ENCODE data around the gene ITSN1. TPM values are rescaled to one million over a fixed set of nuclear protein-coding genes. Genes with fewer than 3 reads are reported as not detected.

The ITSN1 gene
- total RNA-seq, 1 experiment from 2014 or later, result 30.6 TPM

DNA sequence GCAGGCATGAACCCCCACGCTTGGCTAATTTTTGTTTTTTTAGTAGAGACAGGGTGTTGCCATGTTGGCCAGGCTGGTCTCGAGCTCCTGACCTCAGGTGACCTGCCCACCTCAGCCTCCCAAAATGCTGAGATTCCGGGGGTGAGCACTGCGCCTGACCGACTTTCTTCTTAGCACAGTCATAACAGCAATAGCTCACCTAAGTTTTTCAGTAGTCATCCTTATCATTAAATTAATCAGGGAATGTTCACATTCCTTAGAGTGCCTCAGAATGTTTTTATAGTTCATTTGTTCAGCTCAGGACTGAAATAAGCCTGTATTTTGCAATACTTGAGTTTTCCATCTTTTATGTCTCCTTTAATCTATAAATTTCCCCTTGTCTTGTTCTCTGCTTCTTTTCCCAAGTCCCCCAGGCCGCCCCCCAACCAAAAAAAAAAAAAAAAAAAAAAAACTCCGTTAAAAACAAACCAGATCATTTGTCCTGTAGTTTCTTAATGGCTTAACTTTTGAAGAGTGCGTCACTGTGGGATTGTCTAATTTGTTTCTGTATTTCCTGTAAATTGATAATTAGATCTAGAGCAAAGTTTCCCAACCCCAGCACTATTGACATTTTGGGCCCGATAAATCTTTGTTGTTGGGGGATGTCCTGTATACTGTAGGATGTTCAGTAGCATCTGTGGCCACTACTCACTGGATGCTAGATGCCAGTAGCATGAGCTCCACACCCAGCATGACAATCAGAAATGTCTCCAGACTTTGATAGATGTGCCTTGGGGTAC lies 120.7 kb downstream of the ITSN1 start:
- CTCF ChIA-PET, result interaction anchor here (0.7 kb wide), 1 partner anchor 222 kb away, joined by 5 read pairs; no protein-coding TSS in a partner anchor
- H3K27me3 Mint-ChIP-seq (ENCODE audit: unreplicated experiment), result no peaks in the 10 kb centered on the region
- no peak overlapping the region for H3K4me3 Mint-ChIP-seq (ENCODE audit: low read depth, unreplicated experiment)
- intact Hi-C loops (cut with micrococcal nuclease; ENCODE audit: unreplicated experiment), result no loop called here
- H3K4me1 Mint-ChIP-seq (ENCODE audit: low read depth, unreplicated experiment), result peaks cover 8% of the 10 kb centered on the region
- TF ChIP-seq, protein P1, sequence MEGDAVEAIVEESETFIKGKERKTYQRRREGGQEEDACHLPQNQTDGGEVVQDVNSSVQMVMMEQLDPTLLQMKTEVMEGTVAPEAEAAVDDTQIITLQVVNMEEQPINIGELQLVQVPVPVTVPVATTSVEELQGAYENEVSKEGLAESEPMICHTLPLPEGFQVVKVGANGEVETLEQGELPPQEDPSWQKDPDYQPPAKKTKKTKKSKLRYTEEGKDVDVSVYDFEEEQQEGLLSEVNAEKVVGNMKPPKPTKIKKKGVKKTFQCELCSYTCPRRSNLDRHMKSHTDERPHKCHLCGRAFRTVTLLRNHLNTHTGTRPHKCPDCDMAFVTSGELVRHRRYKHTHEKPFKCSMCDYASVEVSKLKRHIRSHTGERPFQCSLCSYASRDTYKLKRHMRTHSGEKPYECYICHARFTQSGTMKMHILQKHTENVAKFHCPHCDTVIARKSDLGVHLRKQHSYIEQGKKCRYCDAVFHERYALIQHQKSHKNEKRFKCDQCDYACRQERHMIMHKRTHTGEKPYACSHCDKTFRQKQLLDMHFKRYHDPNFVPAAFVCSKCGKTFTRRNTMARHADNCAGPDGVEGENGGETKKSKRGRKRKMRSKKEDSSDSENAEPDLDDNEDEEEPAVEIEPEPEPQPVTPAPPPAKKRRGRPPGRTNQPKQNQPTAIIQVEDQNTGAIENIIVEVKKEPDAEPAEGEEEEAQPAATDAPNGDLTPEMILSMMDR (IDR thresholded peaks at IDR 0.05; ENCODE audit: unreplicated experiment), result no peak
- H3K27ac Mint-ChIP-seq (ENCODE audit: unreplicated experiment), result no peak overlapping the region
- H3K36me3 Mint-ChIP-seq (ENCODE audit: insufficient read depth, unreplicated experiment), result no peaks in the 10 kb centered on the region
- no TSS peak for BruUV-seq (replicated peaks)
- no peaks in the 10 kb centered on the region for H3K9me3 Mint-ChIP-seq (ENCODE audit: low read depth, unreplicated experiment)
- DNase-seq, result no peak

DNA sequence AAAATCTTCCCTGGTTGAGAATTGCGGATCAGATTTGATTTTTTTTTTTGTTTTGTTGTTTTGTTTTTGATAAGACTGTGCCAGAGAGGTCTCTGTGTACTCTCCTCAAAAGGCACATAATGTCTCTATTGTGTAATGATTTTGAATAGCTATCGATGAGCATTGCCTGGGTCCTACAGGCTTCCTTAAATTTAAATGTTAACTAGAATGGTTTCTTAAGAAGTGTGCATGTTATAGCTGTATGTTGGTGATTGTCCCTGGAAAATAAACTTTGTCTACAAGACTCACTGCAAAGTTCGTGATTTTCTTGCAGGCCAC lies 121.2 kb downstream of the ITSN1 start:
- CTCF ChIA-PET, result interaction anchor here (0.7 kb wide), 1 partner anchor 223 kb away, joined by 5 read pairs; no protein-coding TSS in a partner anchor
- intact Hi-C loops (cut with micrococcal nuclease; ENCODE audit: unreplicated experiment), result no loop called here

DNA sequence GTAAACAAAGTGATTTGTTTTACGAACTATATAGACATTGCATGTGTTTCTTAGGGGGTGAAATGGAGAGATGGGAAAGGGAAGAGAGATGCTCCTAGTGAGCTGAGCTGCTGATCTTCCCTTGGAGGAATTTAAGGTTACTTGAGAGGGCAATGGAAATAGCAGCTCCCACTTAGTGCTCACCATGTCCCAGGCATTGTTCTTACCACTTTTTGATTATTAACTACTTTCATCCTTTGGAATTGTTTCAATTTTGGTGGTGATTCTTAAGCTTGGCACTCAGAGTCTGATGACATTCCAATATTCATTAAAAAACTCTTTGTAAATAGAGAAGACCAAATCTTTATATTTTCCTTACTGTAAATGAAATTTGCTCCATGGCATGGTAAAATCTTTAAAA lies 124.9 kb downstream of the ITSN1 start:
- intact Hi-C loops (cut with micrococcal nuclease; ENCODE audit: unreplicated experiment), result no loop called here
- Mint-ChIP-seq H3K27ac (ENCODE audit: unreplicated experiment) (no peak overlapping the region), H3K9me3 (ENCODE audit: low read depth, unreplicated experiment) (peaks cover 3% of the 10 kb centered on the region), H3K27me3 (ENCODE audit: unreplicated experiment) (no peaks in the 10 kb centered on the region), H3K36me3 (ENCODE audit: insufficient read depth, unreplicated experiment) (peaks cover 13% of the 10 kb centered on the region), H3K4me1 (ENCODE audit: low read depth, unreplicated experiment) (peaks cover 9% of the 10 kb centered on the region), H3K4me3 (ENCODE audit: low read depth, unreplicated experiment) (no peak overlapping the region)
- TF ChIP-seq, protein P1 (IDR thresholded peaks at IDR 0.05; ENCODE audit: unreplicated experiment), result no peak
- CTCF ChIA-PET, result no interaction called here
- no TSS peak for BruUV-seq (replicated peaks)
- no peak for DNase-seq

More for the DNA sequence above, 121.2 kb downstream of the ITSN1 start:
- Mint-ChIP-seq H3K36me3 (ENCODE audit: insufficient read depth, unreplicated experiment) (no peaks in the 10 kb centered on the region), H3K4me1 (ENCODE audit: low read depth, unreplicated experiment) (peaks cover 10% of the 10 kb centered on the region), H3K27ac (ENCODE audit: unreplicated experiment) (no peak overlapping the region), H3K4me3 (ENCODE audit: low read depth, unreplicated experiment) (no peak overlapping the region), H3K27me3 (ENCODE audit: unreplicated experiment) (no peaks in the 10 kb centered on the region), H3K9me3 (ENCODE audit: low read depth, unreplicated experiment) (no peaks in the 10 kb centered on the region)
- TF ChIP-seq, protein P1 (IDR thresholded peaks at IDR 0.05; ENCODE audit: unreplicated experiment), result no peak
- DNase-seq, result no peak
- no TSS peak for BruUV-seq (replicated peaks)

DNA sequence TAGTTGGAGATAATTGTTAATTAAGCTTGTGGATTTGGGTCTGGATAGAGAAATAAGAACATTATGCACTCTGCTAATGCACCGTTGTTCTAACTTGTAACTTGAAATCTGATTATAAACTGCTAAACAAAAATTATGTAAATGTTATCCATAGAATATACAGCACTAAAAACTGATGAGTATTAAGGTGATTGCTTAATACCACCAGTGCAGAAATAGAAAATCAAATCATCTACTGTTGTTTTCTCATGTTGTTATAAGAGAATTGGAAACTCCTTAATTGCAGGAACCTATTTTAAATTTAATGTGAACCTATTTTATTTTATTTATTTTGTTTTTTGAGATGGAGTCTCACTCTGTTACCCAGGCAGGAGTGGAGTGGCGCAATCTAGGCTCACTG lies 125.7 kb downstream of the ITSN1 start:
- TF ChIP-seq, protein P1 (IDR thresholded peaks at IDR 0.05; ENCODE audit: unreplicated experiment), result no peak
- intact Hi-C loops (cut with micrococcal nuclease; ENCODE audit: unreplicated experiment), result no loop called here
- H3K36me3 Mint-ChIP-seq (ENCODE audit: insufficient read depth, unreplicated experiment), result peaks cover 13% of the 10 kb centered on the region
- H3K9me3 Mint-ChIP-seq (ENCODE audit: low read depth, unreplicated experiment), result peaks cover 3% of the 10 kb centered on the region
- no TSS peak for BruUV-seq (replicated peaks)
- H3K4me1 Mint-ChIP-seq (ENCODE audit: low read depth, unreplicated experiment), result peaks cover 9% of the 10 kb centered on the region
- H3K27me3 Mint-ChIP-seq (ENCODE audit: unreplicated experiment), result no peaks in the 10 kb centered on the region
- H3K27ac Mint-ChIP-seq (ENCODE audit: unreplicated experiment), result no peak overlapping the region
- H3K4me3 Mint-ChIP-seq (ENCODE audit: low read depth, unreplicated experiment), result no peak overlapping the region
- no peak for DNase-seq
- CTCF ChIA-PET, result no interaction called here
